Middle frontal gyrus (tissue), 1 donor: ENCODE results near the gene DOHH.
A peak's percentile ranks its signal among the peaks of the same experiment; 100 is the strongest.
"Not testable (repeated sequence)": the region's sequence is repeated elsewhere in the genome, so short reads cannot be mapped to it uniquely, and the experiment has no call there.

Experiments used
- DNase-seq: peaks from one replicate; pipeline ENCODE4 v3.0.0-alpha.2; 2015; ENCODE audit warnings: low spot score; ENCODE audit errors: extremely low spot score

DOHH gene

GRCh38 chr19:3459089-3459881 lies 41.2 kb downstream of the DOHH start:
- no peak for DNase-seq

GRCh38 chr19:3458229-3459088 lies 42.0 kb downstream of the DOHH start:
- DNase-seq = no peak

DNA sequence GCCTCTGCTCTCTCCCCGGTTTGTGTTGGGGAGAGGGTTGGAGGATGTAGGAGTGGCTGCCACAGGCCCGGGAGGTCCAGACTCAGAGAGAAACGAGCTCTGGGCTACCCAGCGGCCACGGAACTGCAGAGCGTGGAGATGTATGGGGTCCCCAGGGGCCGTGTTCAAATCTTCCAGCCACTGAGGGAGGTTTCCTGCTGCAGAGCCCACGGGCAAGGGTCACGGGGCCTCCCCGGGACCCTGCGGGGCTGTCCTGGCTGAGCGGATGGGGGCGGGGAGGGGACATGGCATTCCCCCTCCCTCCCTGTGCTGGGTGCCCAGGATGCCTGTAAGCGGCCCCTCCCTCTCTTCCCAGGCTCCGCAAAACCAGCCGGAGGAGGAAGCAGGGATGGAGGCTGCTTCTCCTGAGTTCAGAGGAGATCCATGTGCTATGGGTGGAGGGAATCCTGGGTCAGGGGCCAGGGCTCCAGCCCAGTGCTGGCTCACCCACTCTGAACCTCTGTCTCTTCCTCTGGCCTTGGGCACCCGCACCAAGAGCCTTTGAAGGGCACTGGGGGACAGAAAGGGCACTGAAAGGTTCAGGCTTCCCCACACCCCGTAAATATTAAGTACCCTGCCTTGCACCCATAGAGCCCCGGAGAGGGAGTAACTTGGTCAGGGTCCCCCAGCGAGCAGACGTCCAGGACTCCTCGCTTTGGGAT lies 42.8 kb downstream of the DOHH start:
- DNase-seq = no peak

- no peak for DNase-seq
Measured at GRCh38 chr19:3456925-3457527, 43.4 kb downstream of the DOHH start.

GRCh38 chr19:3455960-3456601 lies 44.4 kb downstream of the DOHH start:
- DNase-seq = no peak

GRCh38 chr19:3455393-3455955 lies 45.0 kb downstream of the DOHH start:
- no peak for DNase-seq

DNA sequence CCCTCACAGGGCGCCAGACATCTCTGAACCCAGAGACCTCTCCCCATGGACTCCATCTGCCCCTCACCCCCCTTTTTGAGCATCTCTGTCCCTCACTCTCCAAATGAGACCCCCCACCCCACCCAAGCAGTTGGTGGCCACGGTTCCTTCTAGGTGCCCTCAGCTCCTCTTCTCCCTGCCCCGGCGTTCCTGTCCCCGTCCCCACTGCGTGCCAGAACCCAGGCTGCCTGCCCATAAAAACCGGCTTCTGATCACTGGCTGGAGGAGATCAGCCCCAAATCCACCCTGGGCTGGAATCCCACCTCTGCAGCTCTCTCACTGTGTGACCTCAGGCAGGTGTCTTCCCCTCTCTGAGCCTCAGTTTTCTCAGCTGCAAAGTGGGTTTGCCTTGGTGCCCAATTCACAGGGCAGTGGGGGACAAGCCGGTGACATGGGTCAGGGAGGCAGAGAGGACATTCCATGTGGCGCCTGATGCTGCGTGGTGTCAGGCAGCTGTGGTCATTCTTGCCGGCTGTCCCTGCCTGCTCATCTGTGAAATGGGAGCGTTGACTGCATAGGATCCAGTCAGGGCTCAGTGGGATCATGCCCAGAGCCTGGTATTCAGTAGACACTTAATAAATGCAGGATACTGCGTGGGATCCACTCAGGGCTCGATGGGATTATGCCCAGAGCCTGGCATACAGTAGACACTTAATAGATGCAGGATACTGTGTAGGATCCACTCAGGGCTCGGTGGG lies 45.6 kb downstream of the DOHH start:
- no peak for DNase-seq

- no peak for DNase-seq
Measured at GRCh38 chr19:3453840-3454239, 46.6 kb downstream of the DOHH start.

DNA sequence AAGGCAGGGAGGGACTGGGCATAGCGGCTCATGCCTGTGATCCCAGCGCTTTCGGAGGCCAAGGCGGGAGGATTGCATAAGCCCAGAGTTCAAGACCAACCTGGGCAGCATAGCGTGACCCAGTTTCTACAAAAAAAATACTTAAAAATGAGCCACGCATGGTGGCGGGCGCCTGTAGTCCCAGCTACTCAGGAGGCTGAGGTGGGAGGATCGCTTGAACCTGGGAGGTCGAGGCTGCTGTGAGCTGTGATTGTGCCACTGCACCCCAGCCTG lies 47.6 kb downstream of the DOHH start:
- not testable (repeated sequence) for DNase-seq

DNA sequence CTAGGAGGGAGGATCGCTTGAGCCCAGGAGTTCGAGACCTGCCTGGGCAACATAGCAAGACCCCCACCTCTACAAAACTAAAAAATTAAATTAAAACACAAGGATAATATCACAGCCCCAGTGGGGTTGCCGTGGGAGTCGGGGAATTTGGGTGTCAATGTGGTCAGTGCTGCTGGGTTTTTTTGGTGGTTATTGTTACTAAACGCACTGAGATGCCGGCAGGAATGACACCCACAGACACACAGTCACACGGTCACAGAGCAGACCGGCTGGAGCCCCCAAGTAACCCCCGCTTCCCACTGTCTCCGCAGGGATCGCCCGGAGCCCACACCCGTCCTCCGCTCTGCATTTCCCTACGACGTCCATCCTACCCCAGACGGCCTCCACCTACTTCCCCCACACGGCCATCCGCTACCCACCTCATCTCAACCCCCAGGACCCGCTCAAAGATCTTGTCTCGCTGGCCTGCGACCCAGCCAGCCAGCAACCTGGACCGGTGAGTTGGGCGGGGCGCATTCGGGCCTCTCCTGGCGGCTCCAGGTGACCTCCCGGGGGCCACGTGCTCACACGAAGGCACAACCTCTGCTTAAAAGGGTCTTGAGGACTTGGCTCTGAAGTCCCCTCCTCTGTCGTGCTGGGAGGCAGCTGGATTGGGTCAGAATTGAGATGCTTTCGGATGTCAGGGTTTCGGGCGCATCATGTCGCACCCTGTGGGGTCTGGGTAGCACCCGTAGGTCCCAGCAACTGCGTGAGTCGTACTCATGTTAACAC lies 48.1 kb downstream of the DOHH start:
- no peak for DNase-seq

- no peak for DNase-seq
Measured at GRCh38 chr19:3451451-3451866, 49.0 kb downstream of the DOHH start.

DNA sequence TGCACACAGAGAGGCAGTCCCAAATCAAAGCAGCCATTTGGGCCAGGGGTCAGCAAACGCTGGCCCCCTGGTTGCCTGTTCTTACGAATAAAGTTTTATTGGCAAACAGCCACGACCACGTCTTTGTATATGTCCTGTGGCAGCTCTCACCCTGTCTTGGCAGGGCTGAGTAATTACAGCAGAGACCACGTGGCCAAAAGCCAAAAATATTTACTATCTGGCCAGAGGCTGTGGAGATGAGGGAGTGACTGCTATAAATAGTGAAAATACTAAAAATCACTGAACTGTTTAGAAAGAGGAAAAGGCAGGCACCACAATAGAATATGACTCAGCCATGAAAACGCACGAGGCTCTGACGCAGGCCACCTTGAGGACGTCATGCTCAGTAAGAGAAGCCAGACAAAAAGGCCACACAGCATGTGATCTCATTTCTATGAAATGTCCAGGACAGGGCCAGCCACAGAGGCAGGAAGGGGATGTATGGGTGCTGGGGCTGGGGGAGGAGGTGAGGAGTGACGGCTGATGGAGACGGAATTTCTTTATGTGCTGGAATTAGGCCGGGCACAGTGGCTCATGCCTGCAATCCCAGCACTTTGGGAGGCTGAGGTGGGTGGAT lies 49.6 kb downstream of the DOHH start:
- DNase-seq = no peak

- DNase-seq = no peak
Measured at GRCh38 chr19:3448616-3449334, 51.7 kb downstream of the DOHH start.

- not testable (repeated sequence) for DNase-seq
Measured at GRCh38 chr19:3446657-3447056, 53.8 kb downstream of the DOHH start.

- no peak for DNase-seq
Measured at GRCh38 chr19:3444695-3445234, 55.7 kb downstream of the DOHH start.

GRCh38 chr19:3443840-3444694 lies 56.4 kb downstream of the DOHH start:
- DNase-seq = peak; percentile 5

DNA sequence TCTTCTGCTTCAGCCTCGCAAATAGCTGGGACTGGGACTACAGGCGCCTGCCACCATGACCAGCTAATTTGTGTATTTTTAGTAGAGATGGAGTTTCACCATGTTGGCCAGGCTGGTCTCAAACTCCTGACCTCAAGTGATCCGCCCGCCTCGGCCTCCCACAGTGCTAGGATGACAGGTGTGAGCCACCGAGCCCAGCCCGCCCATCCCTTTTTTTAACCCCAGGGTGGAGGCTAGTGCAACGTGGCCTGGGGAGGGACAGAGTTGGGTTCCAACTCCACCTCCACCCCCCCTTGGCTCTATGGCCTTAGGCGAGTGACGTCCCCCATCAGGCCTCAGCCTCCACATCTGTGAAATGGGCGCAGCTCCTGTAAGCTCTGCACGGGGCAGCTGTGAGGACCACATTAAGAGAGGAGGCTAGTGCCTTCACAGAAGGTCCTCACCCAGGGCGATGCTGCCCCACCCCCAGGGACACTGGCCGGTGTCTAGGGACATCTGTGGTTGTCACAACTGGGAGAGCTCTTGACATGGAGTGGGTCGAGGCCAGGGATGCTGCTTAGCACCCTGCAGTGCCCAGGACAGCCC lies 57.9 kb downstream of the DOHH start:
- DNase-seq = no peak
